Esophagus squamous epithelium (tissue), 5 donors: ENCODE data around the gene GATA6. TPM values are rescaled to one million over a fixed set of nuclear protein-coding genes. Genes with fewer than 3 reads are reported as not detected.

ENCODE experiments used
- DNase-seq: peaks from one replicate; lab custom pipeline; 2025; lab: John Stamatoyannopoulos, UW
- H3K27ac ChIP-seq, 4 donors: fragments of 200-600 bp; sonication (generic); one replicate each; pipeline ENCODE4 v1.5.1; 2016 to 2019; ENCODE audit warnings: mild to moderate bottlenecking in 1 of 4
- H3K27me3 ChIP-seq, 4 donors: fragments of 200-600 bp; sonication (generic); 1 replicate in 3 of 4; 2 replicates in 1 of 4; pipeline versions ENCODE4 v1.5.1 to v1.6.0; 2017 to 2021; ENCODE audit warnings: antibody characterized with exemption in 1 of 4
- H3K36me3 ChIP-seq, 3 donors: fragments of 200-600 bp; sonication (generic); one replicate each; pipeline ENCODE4 v1.5.1; 2016 to 2019
- H3K4me1 ChIP-seq, 3 donors: fragments of 200-600 bp; sonication (generic); one replicate each; pipeline ENCODE4 v1.5.1; 2017 to 2019
- H3K4me3 ChIP-seq, 4 donors: fragments of 200-600 bp; sonication (generic); 1 replicate in 3 of 4; 2 replicates in 1 of 4; pipeline ENCODE4 v1.5.1; 2016 to 2019; ENCODE audit warnings: mild to moderate bottlenecking in 2 of 4, moderate library complexity in 1 of 4
- H3K9me3 ChIP-seq, 3 donors: fragments of 200-600 bp; sonication (generic); one replicate each; pipeline ENCODE4 v1.5.1; 2016 to 2019
- POLR2A ChIP-seq, 4 donors: fragments of 450-650 bp; IDR thresholded peaks; one replicate each; pipeline ENCODE4 v1.6.1; 2017; ENCODE audit warnings: antibody characterized with exemption in 4 of 4, mild to moderate bottlenecking in 4 of 4, moderate library complexity in 3 of 4
- WGBS, 2 donors: methylation state at CpG; one replicate each; pipeline ENCODE4 v1.1.5; 2018; 5-methylcytosine and 5-hydroxymethylcytosine counted together
- intact Hi-C: fragments of 100-400 bp; cut with DNase I; formaldehyde crosslinking; loops from one replicate; pipeline ENCODE4 v1.15.0; 2022
- total RNA-seq, 4 donors: library from RNA; depleted of rRNA; stranded (reverse); fragments of >200 nt; gene quantifications; one replicate each; pipeline ENCODE4 v1.1.0, GENCODE V29; 2016
- TF ChIP-seq, protein P1 (sequence below), 6 experiments: fragments of 450-650 bp in 4 of 6; fragments of 200-600 bp in 2 of 6; sonication (generic) in 2 of 6; IDR thresholded peaks; one replicate each; pipeline ENCODE4 v1.5.1; 2016 to 2019; ENCODE audit warnings: antibody characterized with exemption in 6 of 6, mild to moderate bottlenecking in 4 of 6, moderate library complexity in 4 of 6
- donor health status: DM: yes; HTN: yes; CAD: no.

Gene GATA6
- total RNA-seq, 4 donors from 2014 or later: 0.08 to 2.2 (median 1.2) TPM

- H3K4me3 ChIP-seq: no peak overlapping the region
- H3K27me3 ChIP-seq: peaks cover 0 to 88% (median 0%) of the 10 kb centered on the region in 4 donors
- H3K9me3 ChIP-seq: no peaks in the 10 kb centered on the region
- intact Hi-C loops: no loop called here
- H3K4me1 ChIP-seq: no peaks in the 10 kb centered on the region
- 89 to 92% methylated on average over 11 of the region's 11 CpGs for WGBS, 2 donors
- TF ChIP-seq, protein P1, sequence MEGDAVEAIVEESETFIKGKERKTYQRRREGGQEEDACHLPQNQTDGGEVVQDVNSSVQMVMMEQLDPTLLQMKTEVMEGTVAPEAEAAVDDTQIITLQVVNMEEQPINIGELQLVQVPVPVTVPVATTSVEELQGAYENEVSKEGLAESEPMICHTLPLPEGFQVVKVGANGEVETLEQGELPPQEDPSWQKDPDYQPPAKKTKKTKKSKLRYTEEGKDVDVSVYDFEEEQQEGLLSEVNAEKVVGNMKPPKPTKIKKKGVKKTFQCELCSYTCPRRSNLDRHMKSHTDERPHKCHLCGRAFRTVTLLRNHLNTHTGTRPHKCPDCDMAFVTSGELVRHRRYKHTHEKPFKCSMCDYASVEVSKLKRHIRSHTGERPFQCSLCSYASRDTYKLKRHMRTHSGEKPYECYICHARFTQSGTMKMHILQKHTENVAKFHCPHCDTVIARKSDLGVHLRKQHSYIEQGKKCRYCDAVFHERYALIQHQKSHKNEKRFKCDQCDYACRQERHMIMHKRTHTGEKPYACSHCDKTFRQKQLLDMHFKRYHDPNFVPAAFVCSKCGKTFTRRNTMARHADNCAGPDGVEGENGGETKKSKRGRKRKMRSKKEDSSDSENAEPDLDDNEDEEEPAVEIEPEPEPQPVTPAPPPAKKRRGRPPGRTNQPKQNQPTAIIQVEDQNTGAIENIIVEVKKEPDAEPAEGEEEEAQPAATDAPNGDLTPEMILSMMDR (IDR thresholded peaks at IDR 0.05): no peak
- TF ChIP-seq POLR2A (IDR thresholded peaks at IDR 0.05): no peak
- DNase-seq: no peak
- H3K27ac ChIP-seq: peak overlapping the region in 1 of 4 donors; percentile 56
- peaks cover 0 to 5% (median 0%) of the 10 kb centered on the region in 3 donors for H3K36me3 ChIP-seq
These were observed 20.2 kb downstream of the GATA6 start for GRCh38 chr18:22189449-22190166.

DNA sequence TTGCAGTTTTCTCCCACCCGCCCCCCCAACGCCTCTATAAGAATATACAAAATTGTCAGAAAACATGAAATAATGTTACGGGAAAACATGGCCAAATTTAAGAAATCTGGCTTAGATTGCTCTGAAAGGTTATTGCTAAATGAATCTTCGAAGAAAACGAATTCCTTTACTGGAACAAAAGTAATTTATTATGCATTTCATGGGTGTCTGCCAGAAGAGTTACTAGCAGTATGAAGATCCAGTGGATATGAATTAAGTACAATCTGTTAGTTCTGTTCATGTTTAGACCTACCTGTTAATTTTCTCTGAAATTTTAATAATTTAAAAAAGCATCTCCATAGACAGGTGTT, 21.9 kb downstream of the GATA6 start:
- TF ChIP-seq, protein P1 (IDR thresholded peaks at IDR 0.05): no peak
- no peak for TF ChIP-seq POLR2A (IDR thresholded peaks at IDR 0.05)
- H3K27ac ChIP-seq: peak overlapping the region in 2 of 4 donors; percentile 52 to 57
- H3K36me3 ChIP-seq: no peaks in the 10 kb centered on the region
- intact Hi-C loops: no loop called here
- H3K9me3 ChIP-seq: no peaks in the 10 kb centered on the region
- no peak overlapping the region for H3K4me3 ChIP-seq
- WGBS, 2 donors: 73 to 74% methylated on average over 5 of the region's 5 CpGs
- no peak for DNase-seq
- H3K27me3 ChIP-seq: peaks cover 0 to 88% (median 0%) of the 10 kb centered on the region in 4 donors
- peaks cover 0 to 7% (median 0%) of the 10 kb centered on the region in 3 donors for H3K4me1 ChIP-seq

DNA sequence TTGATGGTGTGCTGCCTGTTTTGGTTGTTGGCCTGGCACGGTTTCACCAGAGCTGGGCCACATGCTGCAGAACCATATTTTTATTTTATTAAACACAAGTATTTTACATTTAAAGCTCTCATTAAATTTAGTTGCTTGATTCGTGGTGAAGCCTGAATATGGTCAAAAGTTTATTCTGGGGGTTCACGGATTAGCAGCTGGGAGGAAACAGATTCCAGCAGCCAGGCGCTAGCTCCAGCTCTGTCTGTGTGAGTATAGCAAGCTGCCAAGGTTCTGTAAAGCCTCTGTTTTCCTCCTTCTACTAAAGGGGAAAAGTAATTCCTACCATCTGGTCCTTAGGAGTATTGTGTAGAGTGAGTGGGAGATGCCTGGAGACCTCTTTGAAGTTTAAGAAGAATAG, 22.5 kb downstream of the GATA6 start:
- peaks cover 0 to 13% (median 0%) of the 10 kb centered on the region in 3 donors for H3K4me1 ChIP-seq
- no peaks in the 10 kb centered on the region for H3K36me3 ChIP-seq
- H3K4me3 ChIP-seq: no peak overlapping the region
- TF ChIP-seq, protein P1 (IDR thresholded peaks at IDR 0.05): no peak
- TF ChIP-seq POLR2A (IDR thresholded peaks at IDR 0.05): no peak
- no peak for DNase-seq
- 63 to 86% methylated on average over 4 of the region's 4 CpGs for WGBS, 2 donors
- no peaks in the 10 kb centered on the region for H3K9me3 ChIP-seq
- intact Hi-C loops: no loop called here
- H3K27ac ChIP-seq: peak overlapping the region in 2 of 4 donors; percentile 2 to 52
- peaks cover 0 to 87% (median 0%) of the 10 kb centered on the region in 4 donors for H3K27me3 ChIP-seq

DNA sequence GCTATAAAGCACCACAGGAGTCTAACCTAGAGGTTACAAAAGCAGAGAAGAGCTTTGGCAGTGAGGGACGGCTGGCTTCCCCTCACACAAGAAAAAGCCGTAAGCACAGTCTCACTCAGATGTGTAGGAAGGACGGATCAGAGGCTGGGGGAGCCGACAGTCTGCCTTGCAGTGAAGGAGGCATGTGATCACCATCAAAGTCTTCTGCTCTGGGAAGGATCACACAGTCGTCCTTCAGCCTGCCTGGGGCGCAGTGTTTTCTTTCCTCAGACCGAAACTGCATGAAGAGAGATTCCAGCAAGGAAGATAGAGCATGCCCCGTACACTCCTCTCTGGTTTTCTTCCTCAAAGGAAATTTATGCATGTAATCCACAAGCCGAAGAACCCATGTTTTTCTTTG, 24.1 kb downstream of the GATA6 start:
- peaks cover 0 to 93% (median 0%) of the 10 kb centered on the region in 4 donors for H3K27me3 ChIP-seq
- H3K4me1 ChIP-seq: peaks cover 0 to 28% (median under 1%) of the 10 kb centered on the region in 3 donors
- TF ChIP-seq POLR2A (IDR thresholded peaks at IDR 0.05): no peak
- TF ChIP-seq, protein P1 (IDR thresholded peaks at IDR 0.05): no peak
- WGBS, 2 donors: 80 to 83% methylated on average over 9 of the region's 9 CpGs
- intact Hi-C loops: no loop called here
- no peak overlapping the region for H3K4me3 ChIP-seq
- no peaks in the 10 kb centered on the region for H3K9me3 ChIP-seq
- H3K27ac ChIP-seq: no peak overlapping the region
- no peaks in the 10 kb centered on the region for H3K36me3 ChIP-seq
- DNase-seq: no peak

- no peak overlapping the region for H3K27ac ChIP-seq
- WGBS, 2 donors: 60 to 76% methylated on average over 2 to 7 of the region's 7 CpGs
- intact Hi-C loops: no loop called here
These were observed 24.8 kb downstream of the GATA6 start for GRCh38 chr18:22194151-22194598.

More at GRCh38 chr18:22194151-22194598, 24.8 kb downstream of the GATA6 start:
- no peak for DNase-seq
- Histone ChIP-seq H3K27me3 (peaks cover 0 to 86% (median 0%) of the 10 kb centered on the region in 4 donors), H3K9me3 (no peaks in the 10 kb centered on the region), H3K4me3 (no peak overlapping the region), H3K4me1 (peaks cover 0 to 35% (median 7%) of the 10 kb centered on the region in 3 donors), H3K36me3 (no peaks in the 10 kb centered on the region)
- no peak for TF ChIP-seq POLR2A (IDR thresholded peaks at IDR 0.05)
- TF ChIP-seq, protein P1 (IDR thresholded peaks at IDR 0.05): no peak
